DLD1 (cell line): Measurements from ENCODE around the gene DOCK9.

ENCODE experiments used
- in situ Hi-C: cut with HindIII; loops from 2 replicates; pipeline ENCODE4 v1.10.0; 2017; ENCODE audit warnings: low sequenced_read_pairs

Gene DOCK9

DNA sequence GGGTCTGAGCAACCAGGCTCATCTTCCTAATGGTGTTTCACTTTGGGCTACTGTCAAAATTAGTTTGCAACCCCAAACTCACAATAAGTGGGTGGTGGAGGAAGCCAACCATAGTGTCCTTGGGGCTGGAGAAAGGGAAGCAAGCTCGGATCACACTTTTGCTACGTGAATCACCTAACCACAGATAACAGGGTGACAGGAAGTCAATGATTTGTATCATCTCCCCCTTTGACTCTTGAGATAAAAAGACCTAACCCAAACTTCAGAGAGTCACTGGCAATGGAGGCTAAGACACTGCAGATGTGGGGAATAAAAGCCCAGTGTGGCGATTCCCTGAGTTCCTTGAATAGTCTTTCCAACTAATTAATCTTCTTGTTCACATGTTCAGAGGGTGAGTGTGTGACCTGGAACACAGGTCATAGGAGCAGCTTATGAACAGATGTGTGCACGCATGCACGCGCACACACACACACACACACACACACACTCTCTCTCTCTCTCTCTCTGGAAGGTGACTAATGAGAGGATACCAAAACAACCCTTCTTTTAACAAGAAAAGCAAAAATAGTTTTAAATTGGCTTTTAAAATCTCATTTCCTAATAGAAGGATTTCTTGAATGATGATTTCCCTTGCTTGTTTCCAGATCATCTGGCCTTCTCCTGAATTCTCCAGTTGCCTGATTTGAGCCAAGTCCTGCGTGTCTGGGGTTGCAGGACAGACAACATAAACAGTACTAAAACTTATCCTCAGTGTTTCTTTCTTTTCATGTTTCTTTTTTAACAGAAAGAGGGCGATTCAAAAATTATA is 21.2 kb upstream of the DOCK9 start:
- in situ Hi-C loops, result no loop called here

- in situ Hi-C loops, result no loop called here
These were observed 20.1 kb upstream of the DOCK9 start for GRCh38 chr13:98997738-98998641.

DNA sequence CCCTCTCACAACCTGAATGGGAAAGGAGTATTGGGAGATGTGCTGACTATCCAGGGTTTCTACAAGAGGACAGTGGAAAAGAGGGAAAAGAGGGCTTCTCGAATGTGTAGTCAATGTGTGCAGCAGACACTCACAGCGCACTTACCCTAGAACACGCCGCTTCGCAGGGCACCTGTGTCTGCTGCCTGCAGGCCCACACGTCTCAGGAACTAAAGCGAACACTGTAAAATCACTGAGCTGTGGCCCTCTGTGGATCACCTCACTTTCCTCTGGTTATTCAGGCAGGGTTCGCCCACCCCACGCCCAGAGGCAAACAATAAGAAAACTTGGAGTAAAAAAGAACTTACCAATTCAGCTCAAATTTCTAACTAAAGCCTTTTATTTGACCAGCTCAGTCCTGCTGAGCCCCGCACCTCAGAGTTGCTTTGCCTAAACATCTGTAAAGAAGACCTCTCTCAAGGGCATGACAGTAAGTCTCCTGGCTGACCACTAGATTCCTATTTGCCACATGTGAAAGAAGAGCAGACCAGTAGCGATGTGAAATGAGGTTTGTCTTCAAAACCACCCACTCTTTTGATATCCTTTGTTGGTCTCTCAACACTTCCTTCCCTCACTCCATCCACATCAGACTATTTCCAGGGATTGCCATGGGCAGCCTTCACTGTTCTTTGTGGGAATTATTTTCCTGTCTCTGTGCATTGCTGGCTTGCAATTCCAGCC is 19.3 kb upstream of the DOCK9 start:
- in situ Hi-C loops, result no loop called here

- in situ Hi-C loops, result no loop called here
These were observed 18.2 kb upstream of the DOCK9 start for GRCh38 chr13:98996046-98996445.

- in situ Hi-C loops, result no loop called here
These were observed 17.0 kb upstream of the DOCK9 start for GRCh38 chr13:98994896-98995295.

- in situ Hi-C loops, result no loop called here
These were observed 16.2 kb upstream of the DOCK9 start for GRCh38 chr13:98994080-98994479.

- in situ Hi-C loops, result no loop called here
These were observed 14.5 kb upstream of the DOCK9 start for GRCh38 chr13:98992355-98992754.

- in situ Hi-C loops, result no loop called here
These were observed 12.8 kb upstream of the DOCK9 start for GRCh38 chr13:98990701-98991100.

DNA sequence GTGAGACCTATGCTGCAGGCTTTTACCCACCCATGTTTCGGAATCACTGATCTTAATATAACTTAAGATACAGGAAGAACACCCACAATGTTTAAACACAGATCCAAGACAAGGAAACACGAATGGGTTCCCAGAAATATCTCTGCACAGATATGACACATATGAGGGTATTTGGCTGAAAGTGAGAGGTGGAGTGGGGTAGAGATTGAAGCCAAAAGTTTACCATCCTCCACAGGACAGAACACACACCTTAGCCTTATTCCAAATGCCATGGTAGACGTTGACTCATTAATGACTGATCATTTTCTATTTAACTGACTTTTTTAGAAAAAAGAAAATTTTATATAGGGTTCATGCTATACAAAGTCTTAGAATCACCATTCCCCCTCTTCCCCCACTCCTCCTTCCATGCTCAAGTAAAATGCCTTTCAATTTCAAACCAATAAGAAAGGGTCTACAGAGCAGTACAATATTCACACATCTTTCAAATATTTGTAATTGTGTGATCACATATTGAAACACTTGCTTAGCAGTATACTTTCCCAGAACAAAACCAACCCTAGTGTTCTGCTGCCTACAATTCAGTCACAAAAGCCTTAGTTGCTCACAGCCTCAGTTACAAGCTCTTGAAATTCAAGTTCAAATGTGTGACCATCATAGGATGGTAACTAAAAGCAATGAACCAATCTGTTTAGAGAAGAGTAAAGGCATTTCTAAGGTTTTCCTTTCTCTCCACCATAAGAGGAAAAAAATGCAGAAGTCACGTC is 11.8 kb upstream of the DOCK9 start:
- in situ Hi-C loops, result no loop called here

DNA sequence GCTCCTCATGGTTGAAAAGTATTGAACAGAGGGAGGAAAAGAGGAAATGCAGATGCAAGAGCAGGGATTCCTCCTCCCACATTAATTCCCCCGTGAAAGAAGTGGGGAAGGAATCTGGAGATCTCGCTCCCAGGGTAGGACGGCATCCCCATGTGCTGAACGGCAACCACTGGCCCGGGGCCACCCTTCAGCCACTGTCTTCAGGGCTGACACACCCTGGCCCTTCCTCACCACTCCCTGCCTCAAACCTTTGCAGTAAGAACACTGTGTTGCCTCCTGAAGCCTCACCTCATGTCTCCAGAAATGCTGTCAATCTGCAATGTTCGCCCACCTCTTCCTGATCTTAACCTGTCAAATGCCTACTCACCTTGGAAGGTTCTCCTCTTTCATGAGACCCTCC is 10.9 kb upstream of the DOCK9 start:
- in situ Hi-C loops, result no loop called here

GRCh38 chr13:98988277-98988676 is 10.4 kb upstream of the DOCK9 start:
- in situ Hi-C loops, result no loop called here

DNA sequence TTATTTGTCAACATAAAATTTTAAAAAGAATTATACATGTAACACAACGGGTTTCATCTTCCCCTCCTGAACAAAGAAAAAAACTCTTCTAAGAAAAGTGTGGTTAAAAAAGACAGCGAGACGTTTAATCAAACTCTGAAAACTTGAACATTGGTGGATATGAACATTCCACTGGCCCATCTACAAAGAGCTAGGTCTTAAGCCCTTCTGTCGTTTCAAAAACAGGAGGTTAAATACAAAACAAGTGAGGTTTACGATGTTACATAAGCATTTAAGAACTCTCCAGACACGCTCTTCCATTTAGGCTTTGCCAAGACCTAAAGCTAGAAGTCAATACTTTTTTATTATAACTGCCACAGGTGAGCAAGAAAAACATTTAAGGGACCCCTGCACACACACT is 9.4 kb upstream of the DOCK9 start:
- in situ Hi-C loops, result no loop called here

GRCh38 chr13:98986226-98986846 is 8.5 kb upstream of the DOCK9 start:
- in situ Hi-C loops, result no loop called here

- in situ Hi-C loops, result no loop called here
These were observed 7.7 kb upstream of the DOCK9 start for GRCh38 chr13:98985591-98985990.

GRCh38 chr13:98984983-98985382 is 7.1 kb upstream of the DOCK9 start:
- in situ Hi-C loops, result no loop called here

GRCh38 chr13:98984118-98984517 is 6.3 kb upstream of the DOCK9 start:
- in situ Hi-C loops, result no loop called here

- in situ Hi-C loops, result no loop called here
These were observed 5.3 kb upstream of the DOCK9 start for GRCh38 chr13:98983182-98983581.

GRCh38 chr13:98981369-98982080 is 3.7 kb upstream of the DOCK9 start:
- in situ Hi-C loops, result no loop called here

DNA sequence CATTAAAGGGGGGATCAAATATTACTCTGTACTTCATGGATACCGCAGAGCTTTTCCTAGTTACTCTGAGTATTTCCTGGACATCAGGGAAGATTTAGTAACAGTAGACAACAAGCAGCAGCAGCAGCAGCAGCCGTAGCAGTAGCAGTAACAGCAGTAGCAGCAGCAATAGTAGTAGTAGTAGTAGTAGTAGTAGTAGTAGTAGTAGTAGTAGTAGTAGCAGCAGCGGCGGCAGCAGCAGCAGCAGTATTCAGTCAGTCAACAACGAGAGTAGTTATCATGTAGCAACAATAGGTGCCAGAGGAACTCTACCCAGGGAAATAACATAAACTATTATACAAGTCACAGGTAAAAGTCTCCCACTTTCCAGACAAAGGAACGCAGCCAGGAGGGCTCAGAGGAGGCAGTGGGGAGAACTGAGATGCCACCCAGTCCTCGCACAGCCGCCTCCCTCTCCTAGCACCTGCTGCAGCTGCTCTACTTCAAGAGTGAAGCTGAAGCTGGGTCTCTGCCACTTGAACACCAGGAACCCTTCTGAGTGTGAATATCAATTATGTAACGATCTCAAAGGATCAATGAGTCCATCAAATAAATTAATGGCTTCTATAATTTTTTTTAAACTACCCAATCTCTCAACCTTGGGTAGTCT is 1.3 kb upstream of the DOCK9 start:
- in situ Hi-C loops, result no loop called here
